ENCODE results near the gene AP4B1. TPM values are rescaled to one million over a fixed set of nuclear protein-coding genes. Genes with fewer than 3 reads are reported as not detected.

AP4B1 gene
- total and polyA plus RNA-seq, 2 of the 13 experiments (the other 11 are each of a cell fraction or from before 2014, with no cell fraction given), result 8.5 to 12.0 TPM

DNA sequence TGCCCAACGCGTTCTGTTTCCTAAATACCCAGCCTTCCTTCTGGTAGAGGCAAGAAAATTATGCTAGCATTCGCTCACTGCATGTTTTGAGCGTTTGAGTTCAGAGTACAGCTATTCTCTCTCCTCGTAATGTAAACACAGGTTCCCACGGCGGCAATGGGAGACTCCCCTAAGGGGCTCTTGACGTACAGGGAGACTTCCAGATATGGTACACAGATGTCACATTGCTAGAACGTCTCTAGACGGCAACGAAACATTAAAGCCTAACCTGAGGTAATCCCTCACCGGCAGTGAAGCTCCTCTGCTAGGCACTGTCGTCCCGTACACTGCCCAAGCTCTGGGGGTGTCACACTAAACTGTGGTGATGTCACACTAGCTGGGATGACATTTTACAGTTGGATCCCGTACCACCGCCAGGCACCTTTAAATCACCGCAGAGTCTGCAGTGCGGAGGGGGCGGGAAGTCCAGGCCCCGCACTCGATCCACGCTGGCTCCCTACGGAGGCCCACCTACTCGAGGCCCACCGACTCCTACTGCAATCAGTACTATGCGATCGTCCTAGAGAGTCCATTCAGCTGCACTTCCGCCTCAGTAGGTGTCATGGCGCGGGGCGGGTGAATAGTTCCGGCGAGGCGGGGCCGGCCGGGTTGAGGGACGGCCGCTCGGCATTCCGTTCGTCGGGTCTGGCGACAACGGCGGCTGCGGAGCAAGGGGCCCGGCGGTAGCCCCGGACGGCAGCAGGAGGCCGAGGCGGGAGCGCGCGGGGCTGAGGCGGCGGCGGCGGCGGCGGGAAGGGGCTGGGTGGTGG is 24.5 kb upstream of the AP4B1 start, which contains the start of gene HIPK1 (continued):
- TF ChIP-seq, protein P1, sequence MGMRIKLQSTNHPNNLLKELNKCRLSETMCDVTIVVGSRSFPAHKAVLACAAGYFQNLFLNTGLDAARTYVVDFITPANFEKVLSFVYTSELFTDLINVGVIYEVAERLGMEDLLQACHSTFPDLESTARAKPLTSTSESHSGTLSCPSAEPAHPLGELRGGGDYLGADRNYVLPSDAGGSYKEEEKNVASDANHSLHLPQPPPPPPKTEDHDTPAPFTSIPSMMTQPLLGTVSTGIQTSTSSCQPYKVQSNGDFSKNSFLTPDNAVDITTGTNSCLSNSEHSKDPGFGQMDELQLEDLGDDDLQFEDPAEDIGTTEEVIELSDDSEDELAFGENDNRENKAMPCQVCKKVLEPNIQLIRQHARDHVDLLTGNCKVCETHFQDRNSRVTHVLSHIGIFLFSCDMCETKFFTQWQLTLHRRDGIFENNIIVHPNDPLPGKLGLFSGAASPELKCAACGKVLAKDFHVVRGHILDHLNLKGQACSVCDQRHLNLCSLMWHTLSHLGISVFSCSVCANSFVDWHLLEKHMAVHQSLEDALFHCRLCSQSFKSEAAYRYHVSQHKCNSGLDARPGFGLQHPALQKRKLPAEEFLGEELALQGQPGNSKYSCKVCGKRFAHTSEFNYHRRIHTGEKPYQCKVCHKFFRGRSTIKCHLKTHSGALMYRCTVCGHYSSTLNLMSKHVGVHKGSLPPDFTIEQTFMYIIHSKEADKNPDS (CRISPR knock-in tag; IDR thresholded peaks at IDR 0.05), result peak; percentile 63; the same call in 1 of the 2 replicates
- no peak for TF ChIP-seq ZNF354B (CRISPR knock-in tag; IDR thresholded peaks at IDR 0.05)
- TF ChIP-seq STAG1 (CRISPR knock-in tag; IDR thresholded peaks at IDR 0.05), result peak; percentile 36; the same call in 1 of the 2 replicates
- TF ChIP-seq, protein P2, sequence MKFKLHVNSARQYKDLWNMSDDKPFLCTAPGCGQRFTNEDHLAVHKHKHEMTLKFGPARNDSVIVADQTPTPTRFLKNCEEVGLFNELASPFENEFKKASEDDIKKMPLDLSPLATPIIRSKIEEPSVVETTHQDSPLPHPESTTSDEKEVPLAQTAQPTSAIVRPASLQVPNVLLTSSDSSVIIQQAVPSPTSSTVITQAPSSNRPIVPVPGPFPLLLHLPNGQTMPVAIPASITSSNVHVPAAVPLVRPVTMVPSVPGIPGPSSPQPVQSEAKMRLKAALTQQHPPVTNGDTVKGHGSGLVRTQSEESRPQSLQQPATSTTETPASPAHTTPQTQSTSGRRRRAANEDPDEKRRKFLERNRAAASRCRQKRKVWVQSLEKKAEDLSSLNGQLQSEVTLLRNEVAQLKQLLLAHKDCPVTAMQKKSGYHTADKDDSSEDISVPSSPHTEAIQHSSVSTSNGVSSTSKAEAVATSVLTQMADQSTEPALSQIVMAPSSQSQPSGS (CRISPR knock-in tag; IDR thresholded peaks at IDR 0.05), result peak; percentile 90
- TF ChIP-seq CHD2 (IDR thresholded peaks at IDR 0.05; ENCODE audit: low read depth, low read length), result peak; percentile 70
- TF ChIP-seq POLR2A (IDR thresholded peaks at IDR 0.05; ENCODE audit: insufficient read depth in 1 of 2, low read depth in 2 of 2, low read length in 2 of 2), result peak; percentile 71 to 84
- TF ChIP-seq ZFP36L1 (CRISPR knock-in tag; IDR thresholded peaks at IDR 0.05), result peak; percentile 83; the same call in 1 of the 2 replicates
- TF ChIP-seq, protein P3, sequence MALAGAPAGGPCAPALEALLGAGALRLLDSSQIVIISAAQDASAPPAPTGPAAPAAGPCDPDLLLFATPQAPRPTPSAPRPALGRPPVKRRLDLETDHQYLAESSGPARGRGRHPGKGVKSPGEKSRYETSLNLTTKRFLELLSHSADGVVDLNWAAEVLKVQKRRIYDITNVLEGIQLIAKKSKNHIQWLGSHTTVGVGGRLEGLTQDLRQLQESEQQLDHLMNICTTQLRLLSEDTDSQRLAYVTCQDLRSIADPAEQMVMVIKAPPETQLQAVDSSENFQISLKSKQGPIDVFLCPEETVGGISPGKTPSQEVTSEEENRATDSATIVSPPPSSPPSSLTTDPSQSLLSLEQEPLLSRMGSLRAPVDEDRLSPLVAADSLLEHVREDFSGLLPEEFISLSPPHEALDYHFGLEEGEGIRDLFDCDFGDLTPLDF (CRISPR knock-in tag; IDR thresholded peaks at IDR 0.05), result peak; percentile 82
- TF ChIP-seq NRL (CRISPR knock-in tag; IDR thresholded peaks at IDR 0.05; ENCODE audit: borderline replicate concordance), result peak; percentile 49; the same call in 1 of the 2 replicates
- TF ChIP-seq, protein P4, sequence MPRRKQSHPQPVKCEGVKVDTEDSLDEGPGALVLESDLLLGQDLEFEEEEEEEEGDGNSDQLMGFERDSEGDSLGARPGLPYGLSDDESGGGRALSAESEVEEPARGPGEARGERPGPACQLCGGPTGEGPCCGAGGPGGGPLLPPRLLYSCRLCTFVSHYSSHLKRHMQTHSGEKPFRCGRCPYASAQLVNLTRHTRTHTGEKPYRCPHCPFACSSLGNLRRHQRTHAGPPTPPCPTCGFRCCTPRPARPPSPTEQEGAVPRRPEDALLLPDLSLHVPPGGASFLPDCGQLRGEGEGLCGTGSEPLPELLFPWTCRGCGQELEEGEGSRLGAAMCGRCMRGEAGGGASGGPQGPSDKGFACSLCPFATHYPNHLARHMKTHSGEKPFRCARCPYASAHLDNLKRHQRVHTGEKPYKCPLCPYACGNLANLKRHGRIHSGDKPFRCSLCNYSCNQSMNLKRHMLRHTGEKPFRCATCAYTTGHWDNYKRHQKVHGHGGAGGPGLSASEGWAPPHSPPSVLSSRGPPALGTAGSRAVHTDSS (CRISPR knock-in tag; conservative IDR thresholded peaks at IDR 0.05), result 0 out of 2 replicates have a peak, but pooled peaks have one; percentile 41
- peak; percentile 35 for TF ChIP-seq RARA (CRISPR knock-in tag; IDR thresholded peaks at IDR 0.05)
- TF ChIP-seq, protein P5, sequence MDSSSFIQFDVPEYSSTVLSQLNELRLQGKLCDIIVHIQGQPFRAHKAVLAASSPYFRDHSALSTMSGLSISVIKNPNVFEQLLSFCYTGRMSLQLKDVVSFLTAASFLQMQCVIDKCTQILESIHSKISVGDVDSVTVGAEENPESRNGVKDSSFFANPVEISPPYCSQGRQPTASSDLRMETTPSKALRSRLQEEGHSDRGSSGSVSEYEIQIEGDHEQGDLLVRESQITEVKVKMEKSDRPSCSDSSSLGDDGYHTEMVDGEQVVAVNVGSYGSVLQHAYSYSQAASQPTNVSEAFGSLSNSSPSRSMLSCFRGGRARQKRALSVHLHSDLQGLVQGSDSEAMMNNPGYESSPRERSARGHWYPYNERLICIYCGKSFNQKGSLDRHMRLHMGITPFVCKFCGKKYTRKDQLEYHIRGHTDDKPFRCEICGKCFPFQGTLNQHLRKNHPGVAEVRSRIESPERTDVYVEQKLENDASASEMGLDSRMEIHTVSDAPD (CRISPR knock-in tag; IDR thresholded peaks at IDR 0.05), result no peak
- TF ChIP-seq RCOR2 (CRISPR knock-in tag; IDR thresholded peaks at IDR 0.05), result 0 out of 2 replicates have a peak, but pooled peaks have one; percentile 32
- TF ChIP-seq, protein P6, sequence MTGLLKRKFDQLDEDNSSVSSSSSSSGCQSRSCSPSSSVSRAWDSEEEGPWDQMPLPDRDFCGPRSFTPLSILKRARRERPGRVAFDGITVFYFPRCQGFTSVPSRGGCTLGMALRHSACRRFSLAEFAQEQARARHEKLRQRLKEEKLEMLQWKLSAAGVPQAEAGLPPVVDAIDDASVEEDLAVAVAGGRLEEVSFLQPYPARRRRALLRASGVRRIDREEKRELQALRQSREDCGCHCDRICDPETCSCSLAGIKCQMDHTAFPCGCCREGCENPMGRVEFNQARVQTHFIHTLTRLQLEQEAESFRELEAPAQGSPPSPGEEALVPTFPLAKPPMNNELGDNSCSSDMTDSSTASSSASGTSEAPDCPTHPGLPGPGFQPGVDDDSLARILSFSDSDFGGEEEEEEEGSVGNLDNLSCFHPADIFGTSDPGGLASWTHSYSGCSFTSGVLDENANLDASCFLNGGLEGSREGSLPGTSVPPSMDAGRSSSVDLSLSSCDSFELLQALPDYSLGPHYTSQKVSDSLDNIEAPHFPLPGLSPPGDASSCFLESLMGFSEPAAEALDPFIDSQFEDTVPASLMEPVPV (CRISPR knock-in tag; IDR thresholded peaks at IDR 0.05), result peak; percentile 69; the same call in 1 of the 2 replicates
- TF ChIP-seq ZC3H13 (CRISPR knock-in tag; IDR thresholded peaks at IDR 0.05), result no peak; the same call in none of the 2 replicates
- no peak for TF ChIP-seq SUZ12 (IDR thresholded peaks at IDR 0.05; ENCODE audit: low read depth, low read length)
- peak; percentile 75 for TF ChIP-seq ZZZ3 (CRISPR knock-in tag; IDR thresholded peaks at IDR 0.05; ENCODE audit: borderline replicate concordance)
- no peak for TF ChIP-seq ZBTB1 (CRISPR knock-in tag; IDR thresholded peaks at IDR 0.05; ENCODE audit: borderline replicate concordance)

Measured in HepG2 (cell line).